GM19468 (cell line): ENCODE data around the gene LITAF.
"Not testable (repeated sequence)": the region's sequence is repeated elsewhere in the genome, so short reads cannot be mapped to it uniquely, and the experiment has no call there.

Source experiments
- ATAC-seq: cut with Tn5 transposase; IDR thresholded peaks from one replicate; pipeline ENCODE4 v1.9.1; 2021; ENCODE audit warnings: mild to moderate bottlenecking, moderate library complexity, moderate number of reproducible peaks; ENCODE audit not compliant: unreplicated experiment; ENCODE audit errors: extremely low read depth

LITAF gene

GRCh38 chr16:11529285-11529684 lies 57.4 kb downstream of the LITAF start:
- ATAC-seq, result no peak

DNA sequence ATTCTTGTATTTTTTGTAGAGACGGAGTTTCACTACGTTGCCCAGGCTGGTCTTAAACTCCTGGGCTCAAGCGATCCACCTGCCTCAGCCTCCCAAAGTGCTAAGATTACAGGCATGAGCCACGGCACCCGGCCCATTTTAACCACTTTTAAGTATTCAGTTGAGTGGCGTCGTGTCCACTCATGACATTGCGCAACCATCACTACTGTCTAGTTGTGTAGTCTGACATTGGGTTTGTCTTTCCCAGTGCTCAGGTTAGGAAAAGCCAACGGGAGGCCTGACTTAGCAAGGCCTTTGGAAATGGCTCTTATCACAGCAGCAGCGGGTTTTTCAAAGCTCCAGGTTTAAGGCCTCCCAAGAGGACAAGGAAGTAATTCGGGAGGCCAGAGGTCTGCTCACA lies 58.7 kb downstream of the LITAF start:
- no peak for ATAC-seq

GRCh38 chr16:11526655-11527350 lies 59.9 kb downstream of the LITAF start:
- ATAC-seq, result no peak

- ATAC-seq, result no peak
These were observed 62.5 kb downstream of the LITAF start for GRCh38 chr16:11524098-11524760.

GRCh38 chr16:11521055-11521454 lies 65.7 kb downstream of the LITAF start:
- ATAC-seq, result no peak

DNA sequence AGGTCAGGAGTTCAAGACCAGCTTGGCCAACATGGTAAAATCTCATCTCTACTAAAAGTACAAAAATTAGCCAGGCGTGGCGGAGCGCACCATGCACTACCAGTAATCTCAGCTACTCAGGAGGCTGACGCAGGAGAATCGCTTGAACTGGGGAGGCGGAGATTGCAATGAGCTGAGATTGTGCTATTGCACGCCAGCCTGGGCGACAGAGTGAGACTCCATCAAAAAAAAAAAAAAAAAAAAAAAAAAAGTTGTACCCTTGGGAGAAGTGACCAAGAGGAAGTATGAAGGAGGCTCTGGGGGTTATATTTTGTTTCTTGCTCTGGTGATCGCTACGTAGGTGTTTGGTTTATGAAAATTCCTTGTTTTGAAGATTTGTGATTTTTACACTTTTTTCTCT lies 66.3 kb downstream of the LITAF start:
- ATAC-seq, result no peak

- ATAC-seq, result no peak
These were observed 68.8 kb downstream of the LITAF start for GRCh38 chr16:11517961-11518360.

- no peak for ATAC-seq
These were observed 70.9 kb downstream of the LITAF start for GRCh38 chr16:11515540-11516430.

DNA sequence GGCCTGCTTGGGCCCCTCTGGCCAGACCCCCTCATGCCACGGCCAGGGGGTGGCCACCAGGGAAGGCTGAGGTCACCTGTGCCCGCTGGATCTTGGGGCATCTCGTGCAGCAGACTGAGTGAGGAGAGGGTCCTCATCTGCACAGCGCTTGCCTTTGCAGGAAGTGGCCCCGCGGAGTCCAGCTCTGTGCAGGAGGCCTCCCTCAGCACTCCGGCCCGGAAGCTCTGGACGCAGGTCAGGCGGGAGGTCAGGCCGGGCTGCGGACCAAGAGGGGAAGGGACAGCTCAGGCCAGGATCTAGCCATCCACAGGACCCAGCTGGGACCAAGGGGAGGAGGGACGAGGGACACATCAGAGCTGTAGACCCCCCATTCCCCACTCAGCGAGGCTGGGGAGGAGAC lies 72.4 kb downstream of the LITAF start:
- ATAC-seq, result no peak

- not testable (repeated sequence) for ATAC-seq
These were observed 73.4 kb downstream of the LITAF start for GRCh38 chr16:11513366-11513765.

DNA sequence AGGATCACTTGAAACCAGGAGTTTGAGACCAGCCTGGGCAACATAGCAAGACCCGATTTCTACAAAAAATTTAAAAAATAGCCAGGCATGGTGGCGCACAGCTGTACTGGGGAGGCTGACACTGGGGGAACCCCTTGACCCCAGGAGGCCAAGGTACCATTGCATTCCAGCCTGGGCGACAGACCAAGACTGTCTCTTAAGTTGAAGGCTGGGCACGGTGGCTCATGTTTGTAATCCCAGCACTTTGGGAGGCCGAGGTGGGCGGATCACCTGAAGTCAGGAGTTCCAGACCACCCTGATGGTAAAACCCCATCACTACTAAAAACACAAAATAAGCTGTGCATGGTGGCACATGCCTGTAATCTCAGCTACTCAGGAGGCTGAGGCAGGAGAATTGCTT lies 74.9 kb downstream of the LITAF start:
- ATAC-seq, result no peak

- no peak for ATAC-seq
These were observed 75.4 kb downstream of the LITAF start for GRCh38 chr16:11511328-11511727.

GRCh38 chr16:11510178-11510973 lies 76.3 kb downstream of the LITAF start:
- no peak for ATAC-seq

DNA sequence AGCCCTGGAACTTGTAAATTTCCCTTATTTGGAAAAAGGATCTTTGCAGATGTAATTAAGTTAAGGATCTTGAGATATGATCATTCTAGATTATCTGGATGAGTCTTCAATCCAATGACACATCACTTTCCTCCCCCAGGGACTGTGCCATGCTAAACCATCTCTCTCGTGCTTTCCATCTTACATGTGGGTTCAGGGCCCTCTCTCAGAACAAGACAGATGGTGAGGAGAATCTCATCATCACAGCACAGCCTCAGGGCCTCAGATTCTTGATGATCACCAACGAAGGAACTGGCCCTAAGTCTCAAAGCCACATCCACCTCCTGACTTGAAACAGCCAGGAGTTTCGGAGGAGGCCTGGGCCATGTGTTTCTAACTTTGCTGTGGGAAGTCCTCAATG lies 78.7 kb downstream of the LITAF start:
- no peak for ATAC-seq

DNA sequence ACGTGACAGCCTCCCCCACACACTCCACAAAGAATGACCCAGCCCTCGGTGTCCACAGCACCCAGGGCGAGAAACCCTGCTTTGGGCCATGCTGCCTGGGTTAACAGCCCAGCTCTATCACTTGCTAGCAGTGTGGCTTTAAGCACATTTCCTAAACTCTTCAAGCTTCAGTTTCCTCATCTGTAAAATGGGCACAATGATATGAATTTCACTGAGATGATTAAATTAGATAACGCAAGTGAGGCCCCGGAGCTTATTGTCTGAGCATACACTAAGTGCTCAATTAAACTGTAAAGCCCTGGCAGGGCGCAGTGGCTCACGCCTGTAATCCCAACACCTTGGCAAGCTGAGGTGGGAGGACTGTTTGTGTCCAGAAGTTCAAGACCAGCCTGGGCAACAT lies 79.4 kb downstream of the LITAF start:
- no peak for ATAC-seq

GRCh38 chr16:11506741-11507305 lies 79.9 kb downstream of the LITAF start:
- no peak for ATAC-seq

DNA sequence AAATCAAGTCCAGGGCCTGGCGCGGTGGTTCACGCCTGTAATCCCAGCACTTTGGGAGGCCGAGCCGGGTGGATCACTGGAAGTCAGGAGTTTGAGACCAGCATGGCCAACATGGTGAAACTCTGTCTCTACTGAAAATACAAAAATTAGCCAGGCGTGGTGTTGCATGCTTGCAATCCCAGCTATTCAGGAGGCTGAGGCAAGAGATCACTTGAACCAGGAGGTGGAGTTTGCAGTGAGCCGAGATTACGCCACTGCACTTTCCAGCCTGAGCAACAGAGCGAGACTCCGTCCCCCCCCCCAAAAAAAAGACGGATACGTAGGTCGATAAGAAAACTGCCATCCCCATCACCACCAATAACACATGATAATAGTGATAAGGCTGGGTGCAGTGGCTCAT lies 82.5 kb downstream of the LITAF start:
- ATAC-seq, result not testable (repeated sequence)

- ATAC-seq, result no peak
These were observed 83.2 kb downstream of the LITAF start for GRCh38 chr16:11503566-11503965.

DNA sequence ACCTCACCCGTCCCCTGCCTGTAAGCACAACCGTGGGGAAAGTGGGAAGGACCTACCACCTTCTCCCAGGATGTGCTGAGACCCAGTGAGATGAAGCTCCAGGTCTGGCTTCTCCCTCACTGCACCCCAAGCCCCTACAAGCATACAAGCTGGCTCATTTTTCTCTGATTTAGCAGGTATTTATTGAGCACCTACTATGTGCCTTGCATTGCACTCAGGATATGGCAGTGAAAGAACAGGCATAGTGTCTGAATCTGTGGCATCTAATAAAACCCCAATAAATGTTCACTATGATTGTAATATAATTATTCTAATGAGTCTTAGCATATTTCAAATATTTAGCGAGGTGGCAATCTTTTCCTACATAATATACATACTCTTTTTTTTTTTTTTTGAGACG lies 84.5 kb downstream of the LITAF start:
- no peak for ATAC-seq

GRCh38 chr16:11501632-11502031 lies 85.1 kb downstream of the LITAF start:
- ATAC-seq, result no peak
